HG03342 (cell line): ENCODE data around the gene NPAS3.

Experiments used
- ATAC-seq: cut with Tn5 transposase; IDR thresholded peaks from one replicate; pipeline ENCODE4 v1.9.1; 2021; ENCODE audit warnings: mild to moderate bottlenecking, moderate library complexity; ENCODE audit not compliant: unreplicated experiment

NPAS3 gene

GRCh38 chr14:32938719-32939253 lies at the start of gene NPAS3:
Gene NPAS3, plus strand, starts transcription at chr14:32938879.
- no peak for ATAC-seq

GRCh38 chr14:32896979-32897697 lies 41.5 kb upstream of the NPAS3 start:
- no peak for ATAC-seq

GRCh38 chr14:32897698-32898064 lies 41.0 kb upstream of the NPAS3 start:
- ATAC-seq = no peak

GRCh38 chr14:32898876-32899275 lies 39.8 kb upstream of the NPAS3 start:
- no peak for ATAC-seq

- ATAC-seq = no peak
These were observed 38.1 kb upstream of the NPAS3 start for GRCh38 chr14:32900547-32900946.

- ATAC-seq = no peak
These were observed 33.7 kb upstream of the NPAS3 start for GRCh38 chr14:32905013-32905412.

GRCh38 chr14:32906672-32907071 lies 32.0 kb upstream of the NPAS3 start:
- ATAC-seq = no peak

- ATAC-seq = no peak
These were observed 30.2 kb upstream of the NPAS3 start for GRCh38 chr14:32908196-32909084.

- ATAC-seq = no peak
These were observed 25.0 kb upstream of the NPAS3 start for GRCh38 chr14:32913725-32914124.

GRCh38 chr14:32914391-32914790 lies 24.3 kb upstream of the NPAS3 start:
- ATAC-seq = no peak

- ATAC-seq = no peak
These were observed 17.9 kb upstream of the NPAS3 start for GRCh38 chr14:32920696-32921276.

- ATAC-seq = no peak
These were observed 13.2 kb upstream of the NPAS3 start for GRCh38 chr14:32925439-32925838.

GRCh38 chr14:32932302-32932913 lies 6.3 kb upstream of the NPAS3 start:
- no peak for ATAC-seq

GRCh38 chr14:32932914-32933628 lies 5.6 kb upstream of the NPAS3 start:
- no peak for ATAC-seq

- no peak for ATAC-seq
These were observed 5.0 kb upstream of the NPAS3 start for GRCh38 chr14:32933629-32934072.

GRCh38 chr14:32934073-32934880 lies 4.4 kb upstream of the NPAS3 start:
- ATAC-seq = no peak

GRCh38 chr14:32934881-32935633 lies 3.6 kb upstream of the NPAS3 start:
- ATAC-seq = no peak

- no peak for ATAC-seq
These were observed 781 bp downstream of the NPAS3 start for GRCh38 chr14:32939254-32940065.
